HG02610 (cell line): Measurements from ENCODE around the gene WNT3A.
"Not testable (repeated sequence)": the region's sequence is repeated elsewhere in the genome, so short reads cannot be mapped to it uniquely, and the experiment has no call there.

ENCODE experiments used
- ATAC-seq: cut with Tn5 transposase; IDR thresholded peaks from one replicate; pipeline ENCODE4 v1.9.1; 2021; ENCODE audit warnings: mild to moderate bottlenecking, moderate library complexity; ENCODE audit not compliant: unreplicated experiment

The WNT3A gene, protein sequence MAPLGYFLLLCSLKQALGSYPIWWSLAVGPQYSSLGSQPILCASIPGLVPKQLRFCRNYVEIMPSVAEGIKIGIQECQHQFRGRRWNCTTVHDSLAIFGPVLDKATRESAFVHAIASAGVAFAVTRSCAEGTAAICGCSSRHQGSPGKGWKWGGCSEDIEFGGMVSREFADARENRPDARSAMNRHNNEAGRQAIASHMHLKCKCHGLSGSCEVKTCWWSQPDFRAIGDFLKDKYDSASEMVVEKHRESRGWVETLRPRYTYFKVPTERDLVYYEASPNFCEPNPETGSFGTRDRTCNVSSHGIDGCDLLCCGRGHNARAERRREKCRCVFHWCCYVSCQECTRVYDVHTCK

DNA sequence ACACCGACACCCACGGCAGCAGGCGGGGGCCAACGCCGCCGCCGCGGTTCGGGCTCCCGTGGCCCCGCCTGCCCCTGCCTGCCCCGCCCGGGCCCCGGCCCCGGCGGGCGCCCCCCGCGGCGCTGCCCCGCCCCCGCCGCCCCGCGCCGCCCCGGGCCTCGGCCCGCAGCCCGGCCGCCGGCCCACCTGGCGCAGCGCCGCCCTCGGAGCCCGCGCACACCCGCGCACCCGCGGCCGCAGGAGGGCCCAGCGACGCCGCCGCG, at the start of gene WNT3A:
Gene WNT3A, plus strand, starts transcription at position 213 of the 263 bp plus-strand sequence. CDS start 131 bp downstream, outside the sequence.
- ATAC-seq: no peak

DNA sequence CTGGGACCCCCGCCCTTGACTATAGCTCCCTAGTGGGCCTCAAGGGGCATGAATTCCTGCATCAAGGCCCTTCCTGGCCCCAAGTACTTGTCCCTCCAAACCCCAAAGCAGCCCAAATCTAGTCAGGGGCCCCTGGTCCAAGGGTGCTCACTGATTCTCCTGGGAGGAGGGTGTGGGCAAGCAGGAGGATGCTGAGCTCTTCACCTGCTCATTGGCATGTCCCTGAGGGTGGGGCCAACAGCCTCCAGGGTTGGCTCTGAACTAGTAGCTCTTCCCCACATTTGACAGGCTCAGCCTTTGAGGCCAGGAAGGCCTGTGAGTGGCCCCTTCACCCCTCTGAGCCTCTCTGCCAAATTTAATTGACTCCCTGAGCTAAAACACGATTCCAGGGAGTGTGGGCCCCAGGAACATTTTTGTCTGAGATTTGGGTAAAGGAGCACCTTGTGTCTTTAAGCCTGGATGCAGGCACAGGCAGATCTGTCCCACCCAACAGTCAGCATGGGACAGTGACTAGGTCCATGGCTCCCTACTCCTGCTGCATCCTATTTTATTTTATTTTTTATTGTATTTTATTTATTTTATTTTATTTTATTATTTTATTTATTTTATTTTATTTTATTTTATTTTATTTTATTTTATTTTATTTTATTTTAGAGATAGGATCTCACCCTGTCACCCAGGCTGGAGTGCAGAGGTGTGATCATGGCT, 48.0 kb upstream of the WNT3A start:
- no peak for ATAC-seq

DNA sequence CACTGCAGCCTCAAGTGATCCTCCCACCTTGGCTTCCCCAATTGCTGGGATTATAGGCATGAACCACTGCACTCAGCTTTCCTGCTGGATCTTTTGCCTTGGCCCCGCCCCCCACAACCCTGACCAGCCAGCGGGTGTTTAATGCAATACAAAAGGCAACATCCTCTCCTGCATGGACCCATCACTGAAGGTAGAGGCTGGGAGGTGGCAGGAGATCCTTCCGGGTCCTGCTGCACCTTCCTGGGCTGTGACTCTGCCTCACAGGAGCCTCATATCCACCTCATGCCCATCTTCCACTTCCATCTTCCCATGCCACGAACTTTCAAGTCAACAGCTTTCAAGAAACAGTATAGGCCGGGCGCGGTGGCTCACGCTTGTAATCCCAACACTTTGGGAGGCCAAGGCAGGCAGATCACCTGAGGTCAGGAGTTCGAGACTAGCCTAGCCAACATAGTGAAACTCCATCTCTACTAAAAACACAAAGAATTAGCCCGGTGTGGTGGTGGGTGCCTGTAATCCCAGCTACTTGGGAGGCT, 47.4 kb upstream of the WNT3A start:
- ATAC-seq: no peak

DNA sequence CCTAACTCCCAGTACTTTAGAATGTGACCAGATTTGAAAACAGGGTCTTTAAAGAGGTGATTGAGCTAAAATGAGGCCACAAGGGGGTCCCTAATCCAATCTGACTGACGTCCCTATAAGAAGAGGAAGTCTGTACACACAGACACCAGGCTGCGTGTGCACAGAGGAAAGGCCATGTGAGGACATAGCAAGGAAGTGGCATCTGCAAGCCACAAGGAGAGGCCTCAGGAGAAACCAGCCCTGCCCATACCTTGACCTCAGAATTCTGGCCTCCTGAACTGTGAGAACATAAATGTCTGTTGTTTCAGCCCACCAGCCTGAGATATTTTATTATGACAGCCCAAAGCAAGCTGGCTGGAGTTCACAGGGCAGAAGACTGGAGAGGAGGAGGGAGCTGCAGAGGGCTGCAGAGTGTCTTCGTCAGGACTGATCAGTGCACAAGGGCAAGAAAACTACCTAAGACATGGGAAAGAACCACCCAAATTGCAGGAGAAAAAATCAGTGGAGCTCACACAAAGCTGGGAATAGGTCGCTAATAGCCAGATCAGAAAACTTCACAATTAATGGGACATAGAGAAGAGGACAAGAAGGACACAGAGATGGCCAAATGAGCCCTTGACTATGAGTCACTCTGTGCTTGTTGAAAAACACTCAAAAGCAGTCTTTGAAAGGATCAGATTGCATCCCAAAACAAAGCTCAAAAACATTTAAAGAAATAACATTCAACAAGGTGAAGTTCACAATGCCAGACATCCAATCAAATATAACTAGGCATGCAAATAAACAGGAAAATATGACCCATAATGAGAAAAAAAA, 44.9 kb upstream of the WNT3A start:
- ATAC-seq: no peak

DNA sequence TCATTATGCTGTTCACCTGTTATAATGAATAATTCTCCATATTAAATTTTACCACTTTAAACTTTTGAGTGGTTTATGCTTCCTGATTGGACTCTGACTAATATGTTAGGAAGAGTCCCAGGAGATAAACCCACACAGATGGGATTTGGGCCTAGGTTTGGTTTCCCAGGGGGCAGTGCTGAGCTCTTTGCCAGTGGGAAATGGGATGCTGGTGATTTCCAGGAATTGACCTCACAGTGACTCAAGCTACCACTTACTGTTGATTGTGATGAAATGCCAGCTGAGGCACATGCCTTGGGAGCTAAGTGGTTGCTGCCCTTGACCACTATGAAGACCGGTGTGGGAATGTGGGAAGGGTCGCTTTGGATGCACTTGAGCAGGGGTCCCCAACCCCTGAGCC, 40.1 kb upstream of the WNT3A start:
- ATAC-seq: not testable (repeated sequence)

DNA sequence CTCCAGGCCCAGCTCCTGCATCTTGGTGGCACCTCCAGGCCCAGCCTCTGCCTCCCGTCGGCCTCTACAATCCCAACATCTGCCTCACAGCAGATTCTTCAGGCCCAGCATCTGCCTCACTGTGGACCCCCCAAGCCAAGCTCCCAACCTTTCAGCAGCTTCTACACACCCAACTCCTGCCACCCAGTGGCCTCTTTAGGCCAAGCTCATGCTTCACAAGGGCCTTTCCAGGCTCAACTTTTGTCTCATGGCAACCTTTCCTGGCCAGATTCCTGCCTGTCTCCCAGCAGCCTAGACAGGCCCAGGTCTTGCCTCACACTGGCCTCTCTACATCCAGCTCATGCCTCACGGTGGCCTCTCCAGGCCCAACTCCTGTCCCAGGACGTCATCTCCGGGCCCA, 39.0 kb upstream of the WNT3A start:
- not testable (repeated sequence) for ATAC-seq

DNA sequence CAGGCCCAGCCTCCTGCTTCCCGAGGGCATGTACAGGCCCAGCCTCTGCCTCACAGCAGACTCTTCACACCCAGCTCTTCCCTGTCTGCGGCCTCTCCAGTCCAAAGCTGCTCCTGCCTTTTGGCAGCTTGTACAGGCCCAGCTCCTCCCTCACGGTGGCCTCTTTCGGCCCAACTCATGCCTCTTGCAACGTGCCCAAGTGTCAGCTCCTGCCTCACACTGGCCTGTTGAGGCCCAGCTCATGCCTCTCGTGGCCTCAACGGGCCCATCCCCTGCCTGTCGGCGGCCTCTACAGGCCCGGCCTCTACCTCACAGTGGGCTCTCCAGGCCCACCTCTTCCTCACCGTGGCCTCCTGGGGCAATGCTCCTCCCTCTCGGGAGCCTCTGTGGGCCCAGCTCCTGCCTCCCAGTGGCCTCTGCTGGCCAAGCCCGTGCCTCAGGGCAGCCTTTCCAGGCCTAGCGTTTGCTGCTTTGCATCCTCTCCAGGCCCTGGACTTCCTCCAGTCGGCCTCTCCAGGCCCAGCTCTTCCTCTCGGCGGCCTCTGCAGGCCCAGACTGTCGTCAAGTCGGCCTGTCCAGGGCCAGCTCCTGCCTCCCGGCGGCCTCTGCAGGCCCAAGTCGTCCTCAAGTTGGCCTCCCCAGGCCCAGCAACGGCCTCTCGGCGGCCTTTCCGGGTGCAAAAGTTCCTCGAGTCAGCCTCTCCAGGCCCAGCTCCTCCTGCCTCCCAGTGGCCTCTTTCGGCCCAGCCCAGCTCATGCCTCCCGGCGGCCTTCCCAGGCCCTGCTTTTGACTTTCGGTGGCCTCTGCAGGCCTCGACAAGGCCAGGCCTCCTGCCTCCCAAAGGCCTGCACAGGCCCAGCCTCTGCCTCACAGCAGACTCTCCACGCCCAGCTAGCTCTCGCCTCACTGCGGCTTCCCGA, 36.5 kb upstream of the WNT3A start:
- ATAC-seq: not testable (repeated sequence)

DNA sequence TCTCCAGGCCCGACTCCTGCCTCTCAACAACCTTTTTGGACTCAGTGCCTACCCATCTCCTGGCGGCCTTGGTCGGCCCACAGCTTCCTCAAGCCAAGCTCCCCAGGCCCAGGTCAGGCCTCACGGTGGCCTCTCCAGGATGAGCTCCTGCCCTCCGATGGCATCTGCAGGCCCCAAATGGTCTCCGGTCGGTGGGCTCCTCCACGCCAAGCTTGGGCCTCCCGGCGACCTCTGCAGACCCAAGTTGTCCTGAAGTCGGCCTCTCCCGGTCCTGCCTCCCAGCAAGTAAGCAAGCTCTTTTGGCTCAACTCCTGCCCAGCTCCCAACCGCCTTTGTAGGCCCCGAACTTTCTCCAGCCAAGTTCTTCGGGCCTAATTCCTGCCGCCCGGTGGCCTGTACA, 35.6 kb upstream of the WNT3A start:
- ATAC-seq: not testable (repeated sequence)

DNA sequence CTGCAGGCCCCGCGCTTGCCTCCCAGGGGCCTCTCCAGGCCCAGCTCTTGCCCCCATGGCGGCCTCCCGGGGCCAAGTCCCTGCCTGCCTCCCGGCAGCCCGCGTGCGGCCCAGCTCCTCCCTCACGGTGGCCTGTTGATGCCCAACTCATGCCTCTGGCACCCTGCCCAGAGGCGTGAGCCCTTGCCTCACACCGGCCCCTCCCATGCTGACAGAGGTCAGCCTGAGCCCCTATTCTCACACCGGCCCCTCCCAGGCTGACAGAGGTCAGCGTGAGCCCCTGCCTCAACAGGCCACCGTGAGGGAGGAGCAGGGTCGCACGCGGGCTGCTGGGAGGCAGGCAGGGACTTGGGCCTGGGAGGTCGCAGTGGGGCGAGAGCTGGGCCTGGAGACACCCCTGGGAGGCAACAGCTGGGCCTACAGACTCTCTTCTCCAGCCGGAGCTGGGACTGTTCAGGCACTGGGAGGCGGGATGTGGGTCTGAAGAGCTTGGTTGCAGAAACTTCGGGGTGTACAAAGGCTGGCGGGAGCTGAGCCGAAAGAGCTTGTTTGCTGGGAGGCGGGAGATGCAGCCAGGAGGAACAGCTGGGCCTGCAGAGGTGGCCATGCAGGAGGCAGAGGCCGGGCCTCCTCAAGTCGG, 35.0 kb upstream of the WNT3A start:
- not testable (repeated sequence) for ATAC-seq

DNA sequence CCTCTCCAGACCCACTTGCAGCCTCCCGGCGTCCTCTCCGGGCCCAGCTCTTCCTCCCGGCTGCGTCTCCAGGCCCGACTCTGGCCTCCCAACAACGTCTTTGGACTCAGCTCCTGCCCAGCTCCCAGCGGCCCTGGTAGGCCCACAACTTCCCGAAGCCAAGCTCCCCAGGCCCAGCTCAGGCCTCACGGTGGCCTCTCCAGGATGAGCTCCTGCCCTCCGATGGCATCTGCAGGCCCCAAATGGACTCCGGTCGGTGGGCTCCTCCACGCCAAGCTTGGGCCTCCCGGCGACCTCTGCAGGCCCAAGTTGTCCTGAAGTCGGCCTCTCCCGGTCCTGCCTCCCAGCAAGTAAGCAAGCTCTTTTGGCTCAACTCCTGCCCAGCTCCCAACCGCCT, 34.5 kb upstream of the WNT3A start:
- ATAC-seq: not testable (repeated sequence)

DNA sequence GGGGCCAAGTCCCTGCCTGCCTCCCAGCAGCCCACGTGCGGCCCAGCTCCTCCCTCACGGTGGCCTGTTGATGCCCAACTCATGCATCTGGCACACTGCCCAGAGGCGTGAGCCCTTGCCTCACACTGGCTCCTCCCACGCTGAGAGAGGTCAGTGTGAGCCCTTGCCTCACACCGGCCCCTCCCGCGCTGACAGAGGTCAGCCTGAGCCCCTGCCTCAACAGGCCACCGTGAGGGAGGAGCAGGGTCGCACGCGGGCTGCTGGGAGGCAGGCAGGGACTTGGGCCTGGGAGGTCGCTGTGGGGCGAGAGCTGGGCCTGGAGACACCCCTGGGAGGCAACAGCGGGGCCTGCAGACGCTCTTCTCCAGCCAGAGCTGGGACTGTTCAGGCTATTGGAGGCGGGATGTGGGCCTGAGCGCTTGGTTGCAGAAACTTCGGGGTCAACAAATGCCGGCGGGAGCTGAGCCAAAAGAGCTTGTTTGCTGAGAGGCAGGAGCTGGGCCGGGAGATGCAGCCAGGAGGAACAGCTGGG, 33.9 kb upstream of the WNT3A start:
- ATAC-seq: not testable (repeated sequence)

DNA sequence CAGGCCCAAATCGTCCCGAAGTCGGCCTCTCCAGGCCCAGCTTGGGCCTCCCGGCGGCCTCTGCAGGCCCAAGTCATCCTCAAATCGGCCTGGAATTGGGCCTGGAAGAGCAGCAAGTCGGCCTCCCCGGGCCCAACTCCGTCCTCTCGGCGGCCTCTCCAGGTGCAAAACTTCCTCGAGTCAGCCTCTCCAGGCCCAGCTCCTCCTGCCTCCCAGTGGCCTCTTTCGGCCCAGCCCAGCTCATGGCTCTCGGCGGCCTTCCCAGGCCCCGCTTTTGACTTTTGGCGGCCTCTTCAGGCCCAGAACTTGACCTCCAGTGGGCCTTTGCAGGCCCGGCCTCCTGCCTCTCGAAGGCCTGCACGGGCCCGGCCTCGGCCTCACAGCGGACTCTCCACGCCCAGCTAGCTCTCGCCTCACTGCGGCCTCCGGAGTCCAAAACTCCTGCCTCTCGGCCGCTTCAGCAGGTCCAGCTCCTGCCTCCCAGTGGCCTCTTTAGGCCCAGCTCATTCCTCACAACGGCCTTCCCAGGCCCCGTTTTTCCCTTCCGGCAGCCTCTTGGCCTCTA, 33.0 kb upstream of the WNT3A start:
- not testable (repeated sequence) for ATAC-seq

DNA sequence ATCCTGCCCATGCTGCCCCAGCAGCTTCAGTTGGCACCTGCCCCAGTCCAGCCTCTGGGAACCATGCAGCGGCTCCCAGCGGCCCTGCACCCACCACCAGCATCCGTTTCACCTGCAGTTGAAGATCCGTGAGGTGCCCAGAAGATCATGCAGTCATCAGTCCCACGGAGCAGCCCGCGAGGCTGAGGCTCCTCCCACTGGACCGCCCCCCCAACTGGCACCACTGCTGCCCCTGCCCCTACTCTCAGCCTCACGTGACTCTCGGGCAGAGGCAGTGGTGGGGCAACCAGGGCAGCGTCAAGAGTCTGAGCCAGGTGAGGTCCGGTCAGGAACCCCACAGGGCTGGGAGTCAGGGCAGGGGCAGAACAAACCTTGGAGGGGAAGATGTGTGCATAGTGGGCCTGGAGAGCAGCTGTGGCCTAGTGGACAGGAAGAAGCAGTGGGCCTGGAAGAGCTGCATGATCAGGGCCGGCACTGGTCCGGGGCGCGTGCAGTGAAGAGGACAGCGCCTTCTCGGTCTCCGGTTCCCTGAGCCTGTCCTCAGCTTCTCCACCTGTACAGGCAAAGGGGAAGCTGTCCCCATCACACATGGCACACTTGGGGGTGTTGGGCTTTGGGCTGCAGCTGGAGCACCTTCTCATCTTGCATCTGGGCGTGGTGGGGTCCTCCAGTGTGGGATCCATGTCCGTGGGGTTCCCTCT, 31.1 kb upstream of the WNT3A start:
- not testable (repeated sequence) for ATAC-seq

DNA sequence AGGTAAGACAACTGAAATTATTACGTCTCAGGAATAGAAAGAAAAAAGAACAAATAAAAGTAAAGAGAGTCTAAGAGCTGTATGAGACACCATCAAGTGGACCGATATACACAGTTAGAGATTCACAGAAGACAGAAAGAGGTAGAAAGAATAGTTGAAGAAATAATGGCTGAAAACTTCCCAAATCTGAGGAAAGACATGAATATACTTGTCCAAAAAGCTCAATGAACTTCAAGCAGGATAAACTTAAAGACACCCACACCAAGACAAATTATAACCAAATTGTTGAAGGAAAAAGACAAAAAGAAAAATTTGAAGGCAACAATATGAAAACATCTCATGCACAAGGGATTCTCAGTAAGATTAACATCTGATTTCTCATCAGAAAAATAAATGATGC, 19.6 kb upstream of the WNT3A start:
- ATAC-seq: no peak

DNA sequence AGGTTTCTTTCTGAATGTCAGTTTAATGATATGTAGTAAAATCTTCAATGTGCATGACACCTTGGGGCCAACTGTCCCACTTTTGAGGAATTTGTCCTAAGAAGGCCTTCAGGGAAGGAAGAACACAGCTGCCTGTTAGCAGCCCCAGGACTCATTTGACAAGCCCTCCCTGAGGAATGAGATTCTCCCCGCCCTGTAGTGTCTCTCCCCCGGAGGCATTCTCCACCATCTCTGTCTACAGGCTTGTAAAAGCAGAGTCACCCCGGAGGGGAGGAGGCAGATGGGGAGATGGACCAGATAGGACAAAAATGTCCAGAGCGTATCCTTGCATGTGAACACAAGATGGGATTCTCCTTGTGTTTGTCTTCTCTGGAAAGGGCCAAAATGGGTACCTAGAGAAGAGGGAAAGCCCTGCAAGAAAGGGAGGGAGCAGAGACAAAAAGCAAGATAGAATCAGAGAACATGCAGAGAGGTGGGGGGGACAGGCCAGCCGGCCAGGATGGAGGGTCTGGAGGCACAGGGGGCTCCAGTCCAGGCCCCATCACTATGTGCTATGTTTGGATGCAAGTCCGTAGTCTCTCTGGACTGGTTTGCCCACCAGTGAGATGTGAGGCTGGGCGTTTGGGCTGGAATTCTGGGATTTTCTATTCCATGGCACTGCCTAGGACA, 12.0 kb upstream of the WNT3A start:
- ATAC-seq: no peak

DNA sequence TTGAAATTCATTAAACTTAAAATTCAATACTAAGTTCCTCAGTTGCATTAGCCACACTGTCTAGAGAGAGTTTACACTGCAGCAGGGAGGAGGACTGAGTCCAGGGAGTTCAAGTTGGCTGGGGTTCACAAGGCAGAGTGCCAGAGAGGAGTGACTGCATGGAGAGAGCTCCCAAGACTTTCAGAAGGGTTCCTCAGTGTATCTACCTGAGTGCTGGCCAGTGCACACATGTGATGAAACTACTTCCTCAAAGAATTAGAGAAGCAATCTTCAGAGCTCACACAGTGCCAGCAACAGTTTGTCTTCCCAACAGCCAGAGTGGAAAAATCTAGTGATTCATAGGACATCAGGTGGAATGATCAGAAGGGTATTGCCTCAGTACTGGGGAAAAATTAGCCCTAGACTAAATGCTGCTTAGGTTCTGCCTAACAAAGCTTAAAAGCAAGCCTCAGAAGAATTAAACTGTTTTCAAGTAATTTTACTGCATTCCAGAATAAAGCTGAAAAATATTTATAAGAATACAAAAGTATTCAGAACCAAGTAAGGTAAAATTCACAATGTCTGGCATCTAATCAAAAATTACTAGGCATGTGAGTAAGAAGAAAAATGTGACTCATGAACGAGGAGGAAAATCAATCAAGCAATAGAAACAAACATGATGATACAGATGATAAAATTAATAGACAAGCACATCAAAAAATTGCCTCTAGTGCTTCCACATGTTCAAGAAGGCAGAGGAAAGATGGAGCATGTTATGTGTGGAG, 10.4 kb upstream of the WNT3A start:
- ATAC-seq: no peak

DNA sequence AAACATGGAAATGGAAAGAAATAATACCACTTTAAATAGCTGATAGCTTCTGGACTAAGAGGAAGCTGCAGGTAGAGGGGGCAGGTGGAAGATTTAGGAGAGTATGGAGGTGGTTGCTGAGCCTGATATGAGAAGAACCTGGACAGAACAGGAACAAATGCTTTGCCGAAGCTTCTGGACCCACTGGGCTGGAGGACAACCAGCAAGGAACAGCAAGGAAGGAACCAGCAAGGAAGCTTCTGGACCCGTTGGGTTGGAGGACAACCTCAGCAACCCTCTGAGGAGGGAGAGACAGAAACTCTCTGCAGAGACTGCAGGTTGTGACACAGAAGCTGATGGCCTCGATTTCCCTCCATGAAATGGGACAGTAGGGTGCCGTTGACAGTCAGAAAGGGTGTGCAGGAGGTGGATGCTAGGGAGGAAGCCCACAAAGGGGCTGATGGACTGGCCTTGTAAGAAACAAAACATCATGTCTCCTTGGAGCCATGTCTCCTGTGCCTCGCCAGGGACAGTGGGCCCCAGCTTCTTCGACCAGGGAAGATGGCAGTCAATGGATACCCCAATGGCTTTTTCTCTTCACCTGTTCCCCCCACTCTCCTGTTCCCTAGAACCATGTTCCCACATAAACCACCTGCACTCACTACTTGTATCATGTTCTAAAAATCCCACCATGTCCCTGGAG, 8.3 kb upstream of the WNT3A start:
- no peak for ATAC-seq
